K562 (cell line): ENCODE data around the gene STUM. TPM values are rescaled to one million over a fixed set of nuclear protein-coding genes. Genes with fewer than 3 reads are reported as not detected.
A peak's percentile ranks its signal among the peaks of the same experiment; 100 is the strongest.

Experiments used
- ATAC-seq: fragments of 200-7000 bp; cut with Tn5 transposase; 3 replicates; pipeline ENCODE4 v1.9.1; 2020; ENCODE audit warnings: moderate library complexity
- BruUV-seq: library from RNA; stranded (reverse); fragments of 400-500 nt; replicated peaks from 2 replicates; lab custom pipeline; 2021; lab: Mats Ljungman, UMichigan
- CTCF ChIA-PET: fragments of 300-600 bp; formaldehyde crosslinking; extraction: SDS; loops from one replicate; lab custom pipeline; 2021; ENCODE audit warnings: low intra/inter-chr PET ratio; lab: Yijun Ruan, JAX
- POLR2A ChIA-PET: fragments of 300-600, 350-650 bp; sonication (Branson Sonifier 250); formaldehyde crosslinking; extraction: SDS; loops from one replicate; lab custom pipeline; 2021; ENCODE audit warnings: antibody characterized with exemption, inconsistent platforms; lab: Yijun Ruan, JAX
- DNase-seq, 4 experiments: peaks; one replicate each; pipeline versions ENCODE4 v3.0.0 to v3.0.0-alpha.2; 2011 to 2018; ENCODE audit warnings: low spot score in 3 of 4, mixed read lengths in 3 of 4; ENCODE audit errors: extremely low read depth in 1 of 4
- FAIRE-seq: peaks from 2 replicates; lab custom pipeline; 2011; peaks lifted over from hg19 to GRCh38; lab: Jason Lieb, UNC
- H2AFZ ChIP-seq: 2 replicates; pipeline ENCODE4 v1.6.0; 2011; ENCODE audit warnings: low read depth, low read length, control low read depth, inconsistent platforms
- H3K27ac ChIP-seq: fragments of 200-600 bp; 3 replicates; pipeline ENCODE4 v1.8.0; 2011; ENCODE audit warnings: low read depth, mild to moderate bottlenecking, control low read depth, inconsistent platforms, low read length, moderate library complexity, mixed read lengths; ENCODE audit errors: extremely low read depth
- H3K27me3 ChIP-seq, 2 experiments: fragments of 300-600 bp in 1 of 2; 2 replicates in 1 of 2; 3 replicates in 1 of 2; pipeline versions ENCODE4 v1.6.0 to v1.8.0; 2011; ENCODE audit warnings: inconsistent platforms in 2 of 2, low read length in 2 of 2, mild to moderate bottlenecking in 1 of 2, mixed read lengths in 1 of 2, moderate library complexity in 1 of 2; ENCODE audit not compliant: control insufficient read depth in 2 of 2, insufficient read depth in 2 of 2
- H3K36me3 ChIP-seq: fragments of 300-600 bp; 3 replicates; pipeline ENCODE4 v1.8.0; 2011; ENCODE audit warnings: mild to moderate bottlenecking, low read length, inconsistent platforms; ENCODE audit not compliant: control insufficient read depth, insufficient read depth
- H3K4me1 ChIP-seq, 2 experiments: fragments of 200-600 bp in 1 of 2; replicated peaks in 1 of 2; 2 replicates in 1 of 2; 3 replicates in 1 of 2; pipeline versions ENCODE4 v1.5.1 to v1.8.0; 2011; ENCODE audit warnings: inconsistent platforms in 2 of 2, low read length in 2 of 2, mild to moderate bottlenecking in 1 of 2, mixed read lengths in 1 of 2, moderate library complexity in 1 of 2; ENCODE audit not compliant: control insufficient read depth in 2 of 2, insufficient read depth in 2 of 2
- H3K4me2 ChIP-seq: 2 replicates; pipeline ENCODE4 v1.6.1; 2011; ENCODE audit warnings: low read length, control low read depth, inconsistent platforms, mixed read lengths; ENCODE audit not compliant: insufficient read depth
- H3K4me3 ChIP-seq: fragments of 200-600 bp; sonication (generic), shearing (Covaris generic); 2 replicates; pipeline ENCODE4 v1.5.1; 2016; ENCODE audit warnings: control low read depth, inconsistent platforms
- H3K79me2 ChIP-seq: fragments of 200-600 bp; 3 replicates; pipeline ENCODE4 v1.8.0; 2011; ENCODE audit warnings: low read length, inconsistent platforms; ENCODE audit not compliant: control insufficient read depth, insufficient read depth
- H3K9ac ChIP-seq, 2 experiments: 2 replicates each; pipeline versions ENCODE4 v1.6.0 to v1.6.1; 2011; ENCODE audit warnings: low read depth in 2 of 2, low read length in 2 of 2, control low read depth in 1 of 2, inconsistent platforms in 1 of 2, mild to moderate bottlenecking in 1 of 2, mixed read lengths in 1 of 2; ENCODE audit not compliant: insufficient read depth in 1 of 2
- H3K9me1 ChIP-seq: one replicate; pipeline ENCODE4 v1.6.0; 2011; ENCODE audit warnings: inconsistent platforms, mild to moderate bottlenecking, low read length, moderate library complexity; ENCODE audit not compliant: control insufficient read depth, insufficient read depth
- H3K9me3 ChIP-seq: replicated peaks from 2 replicates; pipeline ENCODE4 v1.5.1; 2011; ENCODE audit warnings: low read depth, low read length, inconsistent platforms; ENCODE audit not compliant: control insufficient read depth, insufficient read depth
- H4K20me1 ChIP-seq: replicated peaks from 2 replicates; pipeline ENCODE4 v1.6.1; 2011; ENCODE audit warnings: low read length, inconsistent platforms, mixed read lengths; ENCODE audit not compliant: control insufficient read depth, insufficient read depth
- ATF7 ChIP-seq: fragments of 450-650 bp; IDR thresholded peaks from 2 replicates; pipeline ENCODE4 v1.7.1; 2014; ENCODE audit warnings: mild to moderate bottlenecking, moderate library complexity
- CBFA2T2 ChIP-seq: fragments of 450-650 bp; conservative IDR thresholded peaks from 2 replicates; pipeline ENCODE4 v1.6.1; 2017; ENCODE audit warnings: mild to moderate bottlenecking
- MTA2 ChIP-seq: fragments of 450-650 bp; IDR thresholded peaks from 2 replicates; pipeline ENCODE4 v1.6.1; 2016; ENCODE audit warnings: low read depth
- YY1 ChIP-seq, 3 experiments: IDR thresholded peaks; 2 replicates each; pipeline ENCODE4 v1.6.1; 2011; ENCODE audit warnings: low read length in 2 of 3, mild to moderate bottlenecking in 2 of 3, moderate library complexity in 2 of 3, borderline replicate concordance in 1 of 3, control low read depth in 1 of 3, low read depth in 1 of 3; ENCODE audit not compliant: insufficient read depth in 3 of 3, insufficient replicate concordance in 2 of 3, control insufficient read depth in 1 of 3, insufficient read length in 1 of 3; ENCODE audit errors: extremely low read depth in 1 of 3
- WGBS: fragments of 100-300 bp; shearing (Covaris generic); methylation state at CpG from one replicate; pipeline ENCODE4 v1.1.6; 2016; ENCODE audit warnings: low coverage, mixed read lengths; ENCODE audit not compliant: insufficient coverage; ENCODE audit errors: missing lambda C conversion rate; 5-methylcytosine and 5-hydroxymethylcytosine counted together
- in situ Hi-C: fragments of 300-500 bp; cut with MboI; formaldehyde crosslinking; loops from 4 replicates; pipeline ENCODE4 v1.15.0; 2018; ENCODE audit warnings: inconsistent platforms, mixed read lengths
- intact Hi-C: fragments of 100-400 bp; cut with micrococcal nuclease; formaldehyde crosslinking; loops from 2 replicates; pipeline ENCODE4 v1.14.2; 2022
- polyA plus RNA-seq, 8 experiments: library from polyadenylated mRNA; depleted of rRNA in 4 of 8; stranded (reverse) in 5 of 8; unstranded in 3 of 8; fragments of >200 nt; fragmentation: Nextera tagmentation in 2 of 8; fragmentation: Illumina TruSeq in 1 of 8; extraction: Ambion mirVana in 2 of 8; extraction: Trizol in 1 of 8; gene quantifications; 2 replicates each; pipeline versions ENCODE4 v1.2.1 to v1.2.3, GENCODE V29; 2011 to 2014; ENCODE audit warnings: inconsistent platforms in 1 of 8, missing spikeins in 1 of 8
- total RNA-seq, 7 experiments: library from RNA; depleted of rRNA in 6 of 7; stranded (reverse); fragments of >200 nt in 6 of 7; fragmentation: Illumina TruSeq in 2 of 7; extraction: Trizol in 2 of 7; gene quantifications; 2 replicates each; pipeline versions ENCODE4 v1.2.1 to v1.2.3, GENCODE V29; 2011 to 2021; ENCODE audit warnings: low replicate concordance in 1 of 7
- TF ChIP-seq, protein P1 (sequence below): fragments of 450-650 bp; formaldehyde crosslinking; IDR thresholded peaks from 2 replicates; pipeline ENCODE4 v1.4.0; 2022; ENCODE audit warnings: missing genetic modification characterization
- TF ChIP-seq, protein P2 (sequence below): fragments of 200-800 bp; sonication (Bioruptor generic); IDR thresholded peaks from 2 replicates; pipeline ENCODE4 v1.6.1; 2017; ENCODE audit warnings: missing genetic modification characterization, missing compliant biosample characterization

Gene STUM
- total and polyA plus RNA-seq, 9 of the 15 experiments (the other 6 are each of a cell fraction or from before 2014, with no cell fraction given) = not detected

DNA sequence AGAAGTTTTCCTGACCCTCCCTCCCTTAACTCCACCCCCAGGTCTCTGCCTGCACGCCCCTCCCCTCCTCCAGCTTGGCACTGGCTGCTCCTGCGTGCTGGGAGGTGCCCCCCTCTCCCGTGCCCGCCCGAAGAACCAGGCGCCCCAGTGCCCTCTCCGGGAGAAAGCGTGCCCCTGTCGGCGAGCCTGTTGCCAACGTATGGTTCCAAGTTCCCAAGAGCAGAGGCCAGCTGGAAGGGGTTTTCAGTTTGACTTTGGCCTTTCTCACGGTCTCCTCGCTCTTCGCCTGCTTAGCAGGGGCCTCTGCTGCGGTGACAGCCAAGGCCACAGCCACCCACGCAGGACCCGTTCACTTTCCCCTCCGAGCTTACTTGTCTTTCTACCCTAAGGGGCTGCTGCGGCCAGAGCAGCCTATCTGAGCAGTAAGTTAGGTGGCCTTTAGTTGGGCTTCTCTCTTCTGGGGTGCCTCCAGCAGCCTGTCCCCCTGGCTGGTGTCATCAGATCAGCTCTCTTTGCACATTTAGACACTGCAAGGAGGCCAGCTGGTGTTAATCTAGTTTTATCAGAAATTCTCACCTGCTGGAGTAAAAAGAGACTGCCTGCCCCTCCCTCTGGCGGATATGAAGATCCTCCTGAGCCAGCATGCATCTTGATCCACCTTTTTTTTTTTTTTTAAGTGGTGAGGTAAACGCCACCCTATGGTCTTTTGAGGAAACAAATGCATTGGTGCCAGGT, 1.5 kb downstream of the STUM start (continued):
- TF ChIP-seq YY1 (IDR thresholded peaks at IDR 0.05; ENCODE audit: borderline replicate concordance in 1 of 3, control insufficient read depth in 1 of 3, extremely low read depth in 1 of 3, insufficient read depth in 3 of 3, insufficient read length in 1 of 3, insufficient replicate concordance in 2 of 3, low read depth in 1 of 3, low read length in 2 of 3) (no peak), MTA2 (0 out of 2 replicates have a peak, but pooled peaks have one; percentile 14), CBFA2T2 (peak; percentile 69)
- TF ChIP-seq, all 486 proteins: peak for 17

DNA sequence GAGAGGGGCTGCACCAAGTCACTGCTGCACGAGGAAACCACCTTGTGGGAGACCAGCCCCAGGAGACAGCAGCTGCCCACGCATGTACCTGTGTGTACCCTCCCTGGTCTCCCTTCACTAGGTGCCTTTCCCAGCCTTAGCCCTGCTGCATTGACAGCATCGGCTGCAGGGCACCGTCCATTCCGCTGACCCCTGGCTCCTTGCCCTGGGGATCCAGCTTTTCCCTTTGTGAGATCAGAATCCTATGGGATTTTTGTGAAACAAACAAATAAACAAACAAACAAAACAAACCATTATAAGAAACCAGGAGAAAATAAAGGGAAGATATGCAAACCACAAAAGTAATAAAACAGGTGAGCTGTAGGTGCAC, 2.1 kb downstream of the STUM start:
- 14% methylated on average over 5 of the region's 5 CpGs for WGBS
- Histone ChIP-seq H3K36me3 (no peaks in the 10 kb centered on the region), H3K9me3 (no peaks in the 10 kb centered on the region), H3K79me2 (no peaks in the 10 kb centered on the region), H3K9ac (no peak overlapping the region), H3K27me3 (peaks cover 21 to 53% of the 10 kb centered on the region in 2 experiments; a peak in 4 of 5 replicates), H4K20me1 (no peaks in the 10 kb centered on the region), H3K9me1 (no peaks in the 10 kb centered on the region), H3K4me2 (no peak overlapping the region), H3K27ac (no peak overlapping the region), H3K4me1 (peaks cover 0 to 18% of the 10 kb centered on the region in 2 experiments; a peak in 3 of 5 replicates), H2AFZ (no peak overlapping the region), H3K4me3 (no peak overlapping the region)
- intact Hi-C loops = no loop called here
- in situ Hi-C loops = no loop called here
- FAIRE-seq = peak; percentile 29
- no peak for ATAC-seq
- TF ChIP-seq, protein P1, sequence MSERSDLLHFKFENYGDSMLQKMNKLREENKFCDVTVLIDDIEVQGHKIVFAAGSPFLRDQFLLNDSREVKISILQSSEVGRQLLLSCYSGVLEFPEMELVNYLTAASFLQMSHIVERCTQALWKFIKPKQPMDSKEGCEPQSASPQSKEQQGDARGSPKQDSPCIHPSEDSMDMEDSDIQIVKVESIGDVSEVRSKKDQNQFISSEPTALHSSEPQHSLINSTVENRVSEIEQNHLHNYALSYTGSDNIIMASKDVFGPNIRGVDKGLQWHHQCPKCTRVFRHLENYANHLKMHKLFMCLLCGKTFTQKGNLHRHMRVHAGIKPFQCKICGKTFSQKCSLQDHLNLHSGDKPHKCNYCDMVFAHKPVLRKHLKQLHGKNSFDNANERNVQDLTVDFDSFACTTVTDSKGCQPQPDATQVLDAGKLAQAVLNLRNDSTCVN (CRISPR knock-in tag) = no peak
- TF ChIP-seq, protein P2, sequence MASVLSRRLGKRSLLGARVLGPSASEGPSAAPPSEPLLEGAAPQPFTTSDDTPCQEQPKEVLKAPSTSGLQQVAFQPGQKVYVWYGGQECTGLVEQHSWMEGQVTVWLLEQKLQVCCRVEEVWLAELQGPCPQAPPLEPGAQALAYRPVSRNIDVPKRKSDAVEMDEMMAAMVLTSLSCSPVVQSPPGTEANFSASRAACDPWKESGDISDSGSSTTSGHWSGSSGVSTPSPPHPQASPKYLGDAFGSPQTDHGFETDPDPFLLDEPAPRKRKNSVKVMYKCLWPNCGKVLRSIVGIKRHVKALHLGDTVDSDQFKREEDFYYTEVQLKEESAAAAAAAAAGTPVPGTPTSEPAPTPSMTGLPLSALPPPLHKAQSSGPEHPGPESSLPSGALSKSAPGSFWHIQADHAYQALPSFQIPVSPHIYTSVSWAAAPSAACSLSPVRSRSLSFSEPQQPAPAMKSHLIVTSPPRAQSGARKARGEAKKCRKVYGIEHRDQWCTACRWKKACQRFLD (CRISPR knock-in tag) = no peak
- TF ChIP-seq ATF7 = 0 out of 2 replicates have a peak, but pooled peaks have one; percentile 0
- CTCF ChIA-PET = no interaction called here
- POLR2A ChIA-PET = interaction anchor here (0.6 kb wide), 1 partner anchor 23 kb away, joined by 4 read pairs; no protein-coding TSS in a partner anchor
- BruUV-seq = no TSS peak
- DNase-seq = no peak
